Measurements from ENCODE around the gene C1QTNF1.

C1QTNF1 gene

GRCh38 chr17:79095345-79096055 lies 71.5 kb downstream of the C1QTNF1 start:
- no peak overlapping the region for H3K4me3 ChIP-seq (ENCODE audit: low read depth, low read length)
- TF ChIP-seq CTCF (conservative IDR thresholded peaks at IDR 0.05; ENCODE audit: low read depth, low read length) = no peak
- DNase-seq (ENCODE audit: low read depth) = no peak

- TF ChIP-seq CTCF (conservative IDR thresholded peaks at IDR 0.05; ENCODE audit: low read depth, low read length) = no peak
- DNase-seq (ENCODE audit: low read depth) = no peak
Measured at GRCh38 chr17:79096477-79096876, 72.5 kb downstream of the C1QTNF1 start.

DNA sequence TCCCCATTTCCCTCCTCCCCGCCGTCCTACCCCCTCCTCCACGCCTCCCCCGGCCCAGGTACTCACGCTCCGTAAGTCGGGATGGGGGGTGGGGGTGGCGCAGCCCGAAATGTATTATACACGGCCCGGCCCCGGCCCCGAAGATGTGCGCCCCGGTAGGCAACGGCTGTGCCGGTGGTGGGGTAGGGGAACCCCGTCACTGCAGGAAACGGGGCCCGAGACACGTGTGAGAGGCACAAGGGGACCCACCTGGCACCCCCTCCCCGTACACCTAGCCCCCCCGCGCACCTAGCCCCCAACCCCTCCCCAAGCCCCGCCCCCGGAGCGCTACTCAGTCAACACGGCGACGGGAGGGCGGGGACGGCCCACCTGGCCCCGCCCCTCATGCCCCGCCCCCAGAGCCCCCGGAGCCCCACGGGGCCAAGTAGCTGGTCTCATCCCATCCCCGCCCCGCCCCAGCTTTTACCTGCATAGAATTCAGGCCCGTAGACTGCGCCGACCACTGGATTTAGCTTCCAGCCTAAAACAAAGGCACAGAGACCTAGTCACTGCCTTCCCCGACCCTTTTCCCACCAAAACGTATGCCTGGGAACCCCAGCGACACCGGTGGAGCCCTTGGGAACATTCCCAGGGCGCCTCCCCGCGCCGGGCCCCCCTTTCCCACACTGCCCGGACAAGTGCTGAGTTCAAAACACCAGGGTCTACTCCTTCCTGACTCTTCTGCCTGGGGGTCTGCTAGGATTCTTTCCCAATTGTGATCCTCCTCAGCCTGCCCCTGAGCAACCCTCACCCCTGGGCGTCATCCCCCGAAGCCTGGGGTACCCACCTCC lies 73.5 kb downstream of the C1QTNF1 start:
- no peak for DNase-seq (ENCODE audit: low read depth)
- no peak overlapping the region for H3K4me3 ChIP-seq (ENCODE audit: low read depth, low read length)
- TF ChIP-seq CTCF (conservative IDR thresholded peaks at IDR 0.05; ENCODE audit: low read depth, low read length) = no peak

More at GRCh38 chr17:79096477-79096876, 72.5 kb downstream of the C1QTNF1 start:
- no peak overlapping the region for H3K4me3 ChIP-seq (ENCODE audit: low read depth, low read length)

DNA sequence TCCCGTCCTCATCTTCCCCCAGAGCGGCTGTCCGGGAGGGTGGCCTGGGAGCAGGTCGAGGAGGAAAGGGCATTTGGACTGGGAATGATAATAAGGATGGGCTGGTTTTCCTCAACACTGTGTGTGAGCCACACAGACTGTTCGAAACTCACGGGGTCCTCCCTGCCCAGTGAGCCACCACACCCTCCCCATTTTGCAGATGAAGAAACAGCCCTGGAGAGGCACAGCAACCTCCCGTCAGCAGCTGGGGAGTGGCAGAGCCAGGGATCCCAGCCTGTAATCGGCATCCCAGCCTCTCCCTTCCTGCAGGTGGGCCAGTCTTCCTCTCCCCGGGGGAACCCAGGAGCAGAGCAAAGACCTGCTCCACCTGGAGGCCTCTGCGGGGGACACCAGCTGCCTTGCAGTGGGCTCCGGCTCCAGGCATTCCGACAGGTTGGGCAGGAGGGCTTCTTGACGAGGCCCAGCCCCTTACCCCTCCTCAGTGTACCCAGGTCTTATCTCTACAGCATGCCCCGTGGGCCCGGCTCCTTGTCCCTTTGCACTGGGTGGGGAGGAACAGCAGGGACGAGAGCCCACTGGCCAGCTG lies 74.4 kb downstream of the C1QTNF1 start:
- no peak for DNase-seq (ENCODE audit: low read depth)
- no peak for TF ChIP-seq CTCF (conservative IDR thresholded peaks at IDR 0.05; ENCODE audit: low read depth, low read length)
- H3K4me3 ChIP-seq (ENCODE audit: low read depth, low read length) = no peak overlapping the region

All from choroid plexus epithelial cell (primary cell).